Adrenal gland (tissue), 5 donors: ENCODE results near the gene FBXO36.
A peak's percentile ranks its signal among the peaks of the same experiment; 100 is the strongest.

Source experiments
- POLR2A ChIP-seq, 2 donors: fragments of 450-650 bp; IDR thresholded peaks; one replicate each; pipeline ENCODE4 v1.6.1; 2017; ENCODE audit warnings: antibody characterized with exemption in 2 of 2, mild to moderate bottlenecking in 2 of 2, moderate library complexity in 1 of 2
- TF ChIP-seq, protein P1 (sequence below), 6 experiments: fragments of 450-650 bp in 4 of 6; fragments of 200-600 bp in 2 of 6; sonication (generic) in 1 of 6; IDR thresholded peaks; 1 replicate in 5 of 6; 2 replicates in 1 of 6; pipeline versions ENCODE4 v1.5.1 to v1.8.0; 2016 to 2021; ENCODE audit warnings: antibody characterized with exemption in 6 of 6, mild to moderate bottlenecking in 2 of 6, moderate library complexity in 1 of 6
- donor health status: DM: no; HTN: no; CAD: no.

DNA sequence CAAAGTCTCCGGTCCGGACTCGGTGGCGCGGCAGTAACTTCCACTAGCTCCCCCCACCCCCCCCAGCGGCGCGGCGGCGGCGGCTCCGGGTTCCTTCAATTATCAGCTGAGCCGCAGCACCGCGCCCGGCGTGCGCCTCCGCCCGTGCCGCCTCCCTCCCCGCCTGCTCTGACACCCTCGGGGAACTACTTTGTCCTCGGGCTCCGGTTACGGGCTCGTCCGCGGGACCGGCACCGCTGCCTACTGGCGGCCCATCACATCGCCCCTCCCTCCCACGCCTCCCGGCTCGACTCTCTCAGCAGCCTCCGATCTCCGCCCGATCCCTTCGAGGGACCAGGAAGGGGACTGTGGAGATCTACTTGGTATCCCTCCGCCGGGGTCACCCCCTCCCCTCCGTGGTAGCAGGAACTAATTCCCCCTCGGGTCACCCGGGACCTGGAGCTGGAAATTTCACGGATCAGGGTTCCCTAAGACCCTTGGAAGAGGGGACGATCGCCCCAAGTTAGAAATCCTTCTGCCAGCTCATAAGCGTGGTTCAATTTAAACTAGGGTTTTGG lies 333 bp upstream of the FBXO36 start, which contains the start of gene TRIP12:
- peak; percentile 27 to 44 for TF ChIP-seq POLR2A (IDR thresholded peaks at IDR 0.05)
- TF ChIP-seq, protein P1, sequence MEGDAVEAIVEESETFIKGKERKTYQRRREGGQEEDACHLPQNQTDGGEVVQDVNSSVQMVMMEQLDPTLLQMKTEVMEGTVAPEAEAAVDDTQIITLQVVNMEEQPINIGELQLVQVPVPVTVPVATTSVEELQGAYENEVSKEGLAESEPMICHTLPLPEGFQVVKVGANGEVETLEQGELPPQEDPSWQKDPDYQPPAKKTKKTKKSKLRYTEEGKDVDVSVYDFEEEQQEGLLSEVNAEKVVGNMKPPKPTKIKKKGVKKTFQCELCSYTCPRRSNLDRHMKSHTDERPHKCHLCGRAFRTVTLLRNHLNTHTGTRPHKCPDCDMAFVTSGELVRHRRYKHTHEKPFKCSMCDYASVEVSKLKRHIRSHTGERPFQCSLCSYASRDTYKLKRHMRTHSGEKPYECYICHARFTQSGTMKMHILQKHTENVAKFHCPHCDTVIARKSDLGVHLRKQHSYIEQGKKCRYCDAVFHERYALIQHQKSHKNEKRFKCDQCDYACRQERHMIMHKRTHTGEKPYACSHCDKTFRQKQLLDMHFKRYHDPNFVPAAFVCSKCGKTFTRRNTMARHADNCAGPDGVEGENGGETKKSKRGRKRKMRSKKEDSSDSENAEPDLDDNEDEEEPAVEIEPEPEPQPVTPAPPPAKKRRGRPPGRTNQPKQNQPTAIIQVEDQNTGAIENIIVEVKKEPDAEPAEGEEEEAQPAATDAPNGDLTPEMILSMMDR (IDR thresholded peaks at IDR 0.05): peak in 1 of 6 experiments; percentile 16
